ENCODE results near the gene PLXDC2.

The PLXDC2 gene

DNA sequence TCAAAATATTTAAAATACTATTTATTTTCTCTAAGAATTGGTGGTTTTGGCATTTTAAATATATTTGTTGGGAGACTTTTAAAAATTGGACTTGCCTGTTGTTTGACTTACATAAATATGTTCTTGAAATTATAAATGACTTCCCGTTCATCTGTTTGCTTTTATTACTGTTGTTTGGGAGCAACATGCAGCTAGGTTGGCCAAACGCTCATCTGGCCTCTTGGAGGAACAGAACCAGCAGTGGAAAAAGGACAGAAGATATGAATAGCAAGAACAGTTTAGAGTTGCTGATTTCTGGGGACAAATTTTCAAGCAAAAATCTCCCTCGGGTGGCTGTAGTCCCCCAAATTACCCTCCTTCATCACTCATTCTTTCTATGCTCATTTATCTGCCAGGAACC is 41.6 kb downstream of the PLXDC2 start:
- DNase-seq (ENCODE audit: low read depth, low spot score) = no peak

- no peak for DNase-seq (ENCODE audit: low read depth, low spot score)
Measured at GRCh38 chr10:19860107-19860506, 43.9 kb downstream of the PLXDC2 start.

- no peak for DNase-seq (ENCODE audit: low read depth, low spot score)
Measured at GRCh38 chr10:19862811-19863515, 46.7 kb downstream of the PLXDC2 start.

GRCh38 chr10:19865676-19866075 is 49.4 kb downstream of the PLXDC2 start:
- no peak for DNase-seq (ENCODE audit: low read depth, low spot score)

DNA sequence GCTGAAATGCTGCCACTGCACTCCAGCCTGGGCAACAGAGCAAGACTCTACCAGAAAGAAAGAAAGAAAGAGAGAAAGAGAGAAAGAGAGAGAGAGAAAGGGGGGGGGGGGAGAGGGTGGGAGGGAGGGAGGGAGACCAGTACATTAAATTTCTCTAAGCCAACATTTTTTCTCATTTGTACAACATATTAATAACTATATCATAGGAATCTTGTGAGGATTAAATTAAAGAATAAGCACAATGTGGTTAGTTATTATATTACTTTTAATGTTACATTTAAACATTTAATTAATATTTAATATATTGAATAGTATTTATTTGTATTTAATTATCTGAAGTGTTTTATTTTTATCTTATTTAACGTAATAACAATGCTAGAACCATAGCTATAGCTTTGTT is 53.1 kb downstream of the PLXDC2 start:
- DNase-seq (ENCODE audit: low read depth, low spot score) = no peak

- DNase-seq (ENCODE audit: low read depth, low spot score) = no peak
Measured at GRCh38 chr10:19872504-19873271, 56.5 kb downstream of the PLXDC2 start.

DNA sequence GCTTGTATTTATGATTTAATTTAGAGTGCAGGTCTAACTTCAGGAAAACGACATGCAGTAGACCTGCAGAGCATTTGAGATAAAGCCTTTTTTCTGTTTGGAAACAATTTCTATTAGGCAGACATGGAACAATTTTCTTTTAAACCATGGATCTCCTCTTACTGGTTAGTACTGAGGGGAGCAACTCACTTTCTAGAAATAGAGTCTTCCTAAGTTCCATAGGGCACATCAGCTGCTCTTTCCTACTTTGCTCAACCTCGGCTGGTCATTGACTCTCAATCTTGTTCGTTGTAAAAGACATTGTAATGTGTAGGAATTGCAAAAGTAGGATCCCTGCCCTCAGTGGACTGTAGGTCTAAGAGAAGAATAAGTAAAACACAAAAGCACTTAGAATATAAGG is 58.0 kb downstream of the PLXDC2 start:
- no peak for DNase-seq (ENCODE audit: low read depth, low spot score)

DNA sequence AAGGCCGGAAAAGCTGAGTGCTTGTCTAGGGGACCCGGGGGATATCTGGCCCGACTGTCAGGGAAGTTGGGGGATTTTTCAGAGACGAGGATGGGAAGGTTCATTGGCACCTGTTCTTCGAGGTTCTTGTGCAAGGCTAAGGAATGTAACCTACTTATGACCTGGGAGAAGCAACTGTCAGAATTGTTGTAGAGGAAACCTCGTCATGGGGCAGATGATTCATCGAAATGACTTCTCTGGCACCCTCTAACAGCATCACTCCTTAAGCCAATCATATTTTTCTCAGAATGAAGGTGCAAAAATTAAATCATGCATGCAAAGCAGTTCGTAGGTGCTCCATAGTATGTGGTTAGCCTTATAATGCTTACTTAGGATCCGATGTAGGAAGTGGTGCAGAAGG is 58.6 kb downstream of the PLXDC2 start:
- no peak for DNase-seq (ENCODE audit: low read depth, low spot score)

- no peak for DNase-seq (ENCODE audit: low read depth, low spot score)
Measured at GRCh38 chr10:19876570-19876969, 60.3 kb downstream of the PLXDC2 start.

DNA sequence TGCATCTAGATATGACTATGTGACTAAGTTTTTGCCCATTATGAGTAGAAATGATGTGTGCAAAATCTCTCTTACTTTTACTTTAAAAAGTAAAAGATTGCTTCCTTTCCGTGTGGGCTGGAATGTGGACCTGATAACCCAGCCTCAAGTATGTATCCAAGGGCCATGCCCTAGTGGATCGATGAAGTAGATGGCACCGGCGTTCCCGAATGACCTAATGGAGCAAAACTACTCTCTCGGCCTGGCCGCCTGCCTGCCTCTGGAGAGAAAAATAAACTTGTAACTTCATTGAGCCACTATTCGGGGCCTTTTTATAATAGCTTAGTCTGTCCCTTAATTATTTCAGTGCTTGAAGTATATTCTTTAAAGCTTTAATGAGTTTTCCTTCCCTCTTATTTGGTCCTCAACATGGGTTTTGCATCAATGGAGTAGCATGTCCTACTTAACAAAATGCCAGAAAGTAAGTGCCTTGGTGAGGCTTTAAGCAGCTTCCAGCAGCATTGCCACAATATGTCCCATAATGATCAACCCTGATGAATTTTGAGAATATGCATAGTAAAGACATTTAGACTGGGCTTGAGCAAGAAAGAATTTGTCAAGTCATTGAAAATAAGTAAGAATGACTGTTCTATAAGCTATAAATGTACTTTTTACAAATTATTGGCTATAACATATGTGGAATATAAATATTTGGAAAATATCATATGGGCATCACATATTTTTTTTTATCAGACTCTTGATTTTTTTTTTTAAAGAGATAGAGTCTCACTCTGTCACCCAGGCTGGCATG is 61.4 kb downstream of the PLXDC2 start:
- DNase-seq (ENCODE audit: low read depth, low spot score) = no peak

- no peak for DNase-seq (ENCODE audit: low read depth, low spot score)
Measured at GRCh38 chr10:19882621-19883020, 66.4 kb downstream of the PLXDC2 start.

- DNase-seq (ENCODE audit: low read depth, low spot score) = no peak
Measured at GRCh38 chr10:19888061-19888660, 71.9 kb downstream of the PLXDC2 start.

DNA sequence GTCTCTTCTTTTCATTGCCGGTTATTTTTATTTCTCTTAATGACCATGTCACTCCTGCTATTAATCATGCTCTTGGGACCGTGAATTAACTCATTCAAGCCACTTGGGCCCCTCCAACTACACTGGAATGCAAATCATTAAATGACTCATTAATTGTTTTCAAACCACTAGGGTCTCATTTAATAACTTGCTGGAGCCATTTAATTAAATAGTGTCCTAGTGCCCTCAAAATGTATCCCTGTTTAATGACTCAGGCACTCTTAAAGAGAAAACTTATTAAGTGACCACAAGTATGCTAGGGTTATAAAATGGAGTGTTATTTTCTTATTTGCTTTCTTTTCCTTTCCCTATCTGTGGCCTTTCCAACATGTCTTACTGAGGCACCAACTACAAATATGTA is 73.0 kb downstream of the PLXDC2 start:
- no peak for DNase-seq (ENCODE audit: low read depth, low spot score)

DNA sequence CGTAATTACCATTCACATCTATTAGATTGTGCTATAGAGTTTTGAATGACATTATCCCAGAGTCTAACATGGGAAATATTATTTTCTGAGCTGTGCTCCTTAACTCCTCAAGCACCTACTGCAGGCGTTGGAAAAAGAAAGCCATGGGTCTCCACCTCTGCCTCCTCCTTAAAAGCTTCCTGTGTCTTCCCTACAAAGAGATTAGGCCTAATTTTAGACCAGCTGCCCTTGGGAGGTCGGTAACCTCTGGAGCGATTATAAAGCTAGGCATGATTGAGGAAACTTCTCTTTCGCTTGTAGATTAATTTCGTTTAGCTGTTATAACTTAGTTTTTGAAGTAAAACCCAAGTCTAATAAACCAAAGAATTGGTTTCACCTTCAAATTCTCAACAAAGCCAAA is 75.2 kb downstream of the PLXDC2 start:
- no peak for DNase-seq (ENCODE audit: low read depth, low spot score)

- DNase-seq (ENCODE audit: low read depth, low spot score) = no peak
Measured at GRCh38 chr10:19892270-19892669, 76.0 kb downstream of the PLXDC2 start.

DNA sequence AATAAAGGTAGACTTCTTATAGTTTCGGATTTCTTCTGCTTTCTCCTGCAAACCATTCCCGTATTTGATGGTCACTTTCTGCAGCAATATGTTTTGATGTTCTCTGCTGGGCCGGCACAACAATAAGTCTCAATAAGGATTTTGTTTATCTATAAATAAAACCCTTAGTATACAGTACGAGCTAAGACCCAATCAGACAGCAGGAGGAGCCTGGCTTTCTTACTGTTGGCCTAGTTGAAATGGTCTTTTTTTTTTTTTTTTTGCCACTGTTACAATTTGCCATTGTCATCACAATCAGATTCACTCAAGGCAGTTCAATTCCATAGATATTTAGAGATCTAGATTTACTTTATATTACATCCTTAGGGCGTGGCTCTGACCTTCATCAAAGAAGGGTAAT is 76.4 kb downstream of the PLXDC2 start:
- no peak for DNase-seq (ENCODE audit: low read depth, low spot score)

- DNase-seq (ENCODE audit: low read depth, low spot score) = no peak
Measured at GRCh38 chr10:19895500-19895899, 79.3 kb downstream of the PLXDC2 start.

DNA sequence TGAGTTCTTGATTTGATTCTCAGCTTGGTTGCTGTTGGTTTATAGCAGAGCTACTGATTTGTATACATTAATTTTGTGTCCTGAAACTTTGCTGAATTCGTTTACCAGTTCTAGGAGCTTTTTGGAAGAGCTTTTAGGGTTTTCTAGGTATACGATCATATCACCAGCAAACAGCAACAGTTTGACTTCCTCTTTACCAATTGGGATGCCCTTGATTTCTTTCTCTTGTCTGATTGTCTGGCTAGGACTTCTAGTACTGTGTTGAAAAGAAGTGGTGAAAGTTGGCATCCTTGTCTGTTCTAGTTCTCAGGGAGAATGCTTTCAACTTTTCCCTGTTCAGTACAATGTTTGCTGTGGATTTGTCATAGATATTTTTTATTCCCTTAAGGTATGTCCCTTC is 86.2 kb downstream of the PLXDC2 start:
- no peak for DNase-seq (ENCODE audit: low read depth, low spot score)

- DNase-seq (ENCODE audit: low read depth, low spot score) = no peak
Measured at GRCh38 chr10:19904202-19904661, 88.0 kb downstream of the PLXDC2 start.

DNA sequence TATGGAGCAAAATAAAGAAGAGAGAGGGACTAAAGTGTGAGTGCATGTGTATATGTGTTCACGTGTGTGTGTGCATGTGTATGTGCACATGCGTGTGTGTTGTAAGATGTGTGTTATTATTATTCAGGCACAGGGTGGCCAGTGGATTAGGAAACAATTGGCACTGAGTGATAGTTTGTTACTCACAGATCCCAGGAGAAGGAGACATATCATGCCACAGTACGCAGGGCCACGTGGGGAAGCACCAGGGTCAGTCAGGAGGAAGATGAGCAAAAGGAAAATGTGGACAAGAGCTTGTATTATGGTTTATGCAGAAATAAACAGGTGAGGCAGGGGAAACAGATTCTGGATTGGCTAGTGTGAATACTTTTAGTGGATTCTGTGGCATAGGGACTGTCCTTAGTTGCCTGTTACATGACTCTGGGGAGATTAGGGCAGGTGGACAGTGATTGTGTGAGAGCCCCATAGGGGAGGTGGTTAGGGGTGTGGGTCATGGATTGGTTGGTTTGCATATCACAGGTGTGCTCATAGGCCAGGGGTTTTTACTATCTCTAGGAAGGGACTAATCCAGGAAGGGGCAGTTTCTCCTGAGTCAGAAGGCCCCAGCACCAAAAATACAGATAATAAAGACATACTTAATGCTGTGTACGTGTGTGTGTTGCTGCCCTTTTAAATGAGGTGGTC is 90.0 kb downstream of the PLXDC2 start:
- DNase-seq (ENCODE audit: low read depth, low spot score) = no peak

- DNase-seq (ENCODE audit: low read depth, low spot score) = no peak
Measured at GRCh38 chr10:19908991-19909696, 92.9 kb downstream of the PLXDC2 start.
